ENCODE measurements around the gene GHDC.
"Not testable (repeated sequence)": the region's sequence is repeated elsewhere in the genome, so short reads cannot be mapped to it uniquely, and the experiment has no call there.

GHDC gene

GRCh38 chr17:42202159-42202558 is 7.9 kb upstream of the GHDC start:
- no peak for DNase-seq

- DNase-seq: no peak
Observed at GRCh38 chr17:42201458-42201772, 7.1 kb upstream of the GHDC start.

GRCh38 chr17:42200706-42201457 is 6.6 kb upstream of the GHDC start:
- no peak for DNase-seq

- DNase-seq: no peak
Observed at GRCh38 chr17:42199416-42200011, 5.2 kb upstream of the GHDC start.

- no peak for DNase-seq
Observed at GRCh38 chr17:42198897-42199296, 4.6 kb upstream of the GHDC start.

GRCh38 chr17:42197564-42198156 is 3.4 kb upstream of the GHDC start:
- DNase-seq: no peak

GRCh38 chr17:42193216-42193968 is 902 bp downstream of the GHDC start:
- DNase-seq: no peak

GRCh38 chr17:42192189-42193126 is 1.8 kb downstream of the GHDC start:
- DNase-seq: no peak

- DNase-seq: no peak
Observed at GRCh38 chr17:42191275-42191608, 3.1 kb downstream of the GHDC start.

GRCh38 chr17:42190491-42191274 is 3.6 kb downstream of the GHDC start:
- no peak for DNase-seq

GRCh38 chr17:42189651-42189965 is 4.7 kb downstream of the GHDC start:
- DNase-seq: no peak

- no peak for DNase-seq
Observed at GRCh38 chr17:42188749-42189650, 5.3 kb downstream of the GHDC start.

- no peak for DNase-seq
Observed at GRCh38 chr17:42187833-42188232, 6.5 kb downstream of the GHDC start.

- not testable (repeated sequence) for DNase-seq
Observed at GRCh38 chr17:42186191-42186590, 8.1 kb downstream of the GHDC start.

- DNase-seq: no peak
Observed at GRCh38 chr17:42185621-42185930, 8.7 kb downstream of the GHDC start.

GRCh38 chr17:42184713-42185620 is 9.3 kb downstream of the GHDC start, which contains the start of gene HCRT:
Gene HCRT, minus strand, starts transcription at chr17:42185452. Its CDS starts 87 bp downstream, at chr17:42185365.
- no peak for DNase-seq

GRCh38 chr17:42183741-42184711 is 10.3 kb downstream of the GHDC start:
- DNase-seq: peak; percentile 78

GRCh38 chr17:42182927-42183734 is 11.2 kb downstream of the GHDC start:
- DNase-seq: no peak

Measured in stimulated activated CD4-positive, alpha-beta T cell treated with anti-CD3 and anti-CD28 coated beads, Interleukin-4, amount 100 ng/mL, for 24 hours (primary cell).